HepG2 (cell line): ENCODE measurements around the gene AQP7. TPM values are rescaled to one million over a fixed set of nuclear protein-coding genes. Genes with fewer than 3 reads are reported as not detected.
"Not testable (repeated sequence)": the region's sequence is repeated elsewhere in the genome, so short reads cannot be mapped to it uniquely, and the experiment has no call there.

Experiments used
- ATAC-seq: fragments of 200-7000 bp; cut with Tn5 transposase; 3 replicates; pipeline ENCODE4 v1.9.1; 2020; ENCODE audit warnings: mild to moderate bottlenecking, moderate library complexity
- BruUV-seq: library from RNA; stranded (reverse); fragments of 400-500 nt; replicated peaks from 2 replicates; lab custom pipeline; 2021; lab: Mats Ljungman, UMichigan
- CTCF ChIA-PET: fragments of 300-600 bp; formaldehyde crosslinking; extraction: SDS; loops from one replicate; lab custom pipeline; 2021; ENCODE audit warnings: low total read pairs, inconsistent platforms, low intra/inter-chr PET ratio; lab: Yijun Ruan, JAX
- POLR2A ChIA-PET: fragments of 350-600 bp; sonication (Branson Sonifier 250); formaldehyde crosslinking; loops from one replicate; lab custom pipeline; 2020; ENCODE audit warnings: antibody characterized with exemption, inconsistent platforms; lab: Yijun Ruan, JAX
- DNase-seq: peaks from one replicate; pipeline ENCODE4 v3.0.0-alpha.2; 2015; ENCODE audit warnings: low spot score
- FAIRE-seq: peaks from 3 replicates; lab custom pipeline; 2011; peaks lifted over from hg19 to GRCh38; lab: Jason Lieb, UNC
- H2AFZ ChIP-seq: one replicate; pipeline ENCODE4 v1.6.1; 2011; ENCODE audit warnings: low read length, inconsistent platforms
- H3K27ac ChIP-seq: fragments of 300-600 bp; 3 replicates; pipeline ENCODE4 v1.8.0; 2011; ENCODE audit warnings: mixed run types, mild to moderate bottlenecking, mixed read lengths, low read length, inconsistent platforms; ENCODE audit not compliant: insufficient read depth; ENCODE audit errors: extremely low read length
- H3K27me3 ChIP-seq, 2 experiments: fragments of 200-600 bp in 1 of 2; 2 replicates in 1 of 2; 3 replicates in 1 of 2; pipeline versions ENCODE4 v1.6.0 to v1.8.0; 2011; ENCODE audit warnings: low read length in 2 of 2, mild to moderate bottlenecking in 2 of 2, moderate library complexity in 2 of 2, inconsistent platforms in 1 of 2; ENCODE audit not compliant: insufficient read depth in 2 of 2, control insufficient read depth in 1 of 2
- H3K36me3 ChIP-seq, 2 experiments: fragments of 200-600 bp in 1 of 2; replicated peaks in 1 of 2; 2 replicates in 1 of 2; 3 replicates in 1 of 2; pipeline versions ENCODE4 v1.5.1 to v1.8.0; 2011; ENCODE audit warnings: low read length in 2 of 2, inconsistent platforms in 1 of 2; ENCODE audit not compliant: insufficient read depth in 2 of 2, control insufficient read depth in 1 of 2
- H3K4me1 ChIP-seq: 2 replicates; pipeline ENCODE4 v1.5.1; 2012; ENCODE audit warnings: low read length, inconsistent platforms; ENCODE audit not compliant: insufficient read depth
- H3K4me2 ChIP-seq: 2 replicates; pipeline ENCODE4 v1.6.0; 2011; ENCODE audit warnings: low read depth, low read length, inconsistent platforms
- H3K4me3 ChIP-seq, 3 experiments: fragments of 200-600 bp in 1 of 3; sonication (generic), shearing (Covaris generic) in 1 of 3; replicated peaks in 1 of 3; 2 replicates each; pipeline ENCODE4 v1.5.1; 2011 to 2016; ENCODE audit warnings: low read length in 3 of 3, inconsistent platforms in 2 of 3, low read depth in 2 of 3, mild to moderate bottlenecking in 2 of 3, control low read depth in 1 of 3, mixed read lengths in 1 of 3; ENCODE audit not compliant: insufficient read depth in 1 of 3
- H3K79me2 ChIP-seq: one replicate; pipeline ENCODE4 v1.6.1; 2011; ENCODE audit warnings: low read length, inconsistent platforms; ENCODE audit not compliant: insufficient read depth
- H3K9ac ChIP-seq: 2 replicates; pipeline ENCODE4 v1.6.0; 2011; ENCODE audit warnings: mild to moderate bottlenecking, low read depth, low read length, inconsistent platforms; ENCODE audit not compliant: insufficient read depth
- H3K9me3 ChIP-seq: 2 replicates; pipeline ENCODE4 v1.5.1; 2012; ENCODE audit warnings: mild to moderate bottlenecking, low read length
- H4K20me1 ChIP-seq: 2 replicates; pipeline ENCODE4 v1.6.0; 2011; ENCODE audit warnings: inconsistent platforms, mild to moderate bottlenecking, low read length, moderate library complexity; ENCODE audit not compliant: insufficient read depth
- HNF4A ChIP-seq: sonication (generic); formaldehyde crosslinking; IDR thresholded peaks from 2 replicates; pipeline ENCODE4 v1.4.0; 2020; ENCODE audit warnings: missing genetic modification reagents
- WGBS: methylation state at CpG from one replicate; pipeline ENCODE4 v1.1.6; 2017; ENCODE audit warnings: low lambda C conversion rate; 5-methylcytosine and 5-hydroxymethylcytosine counted together
- in situ Hi-C: cut with HindIII; loops from 2 replicates; pipeline ENCODE4 v1.10.0; 2017; ENCODE audit warnings: low pct_unique_long_range_greater_than_20kb; ENCODE audit not compliant: extremely low pct_ligation_motif_present
- intact Hi-C: fragments of 100-400 bp; cut with micrococcal nuclease; formaldehyde crosslinking; loops from one replicate; pipeline ENCODE4 v1.10.0; 2022; ENCODE audit not compliant: unreplicated experiment
- polyA plus RNA-seq, 8 experiments: library from polyadenylated mRNA; depleted of rRNA in 3 of 8; stranded (reverse) in 7 of 8; unstranded in 1 of 8; fragments of >200 nt; fragmentation: Illumina TruSeq in 4 of 8; extraction: Trizol in 4 of 8; gene quantifications; 2 replicates each; pipeline versions ENCODE4 v1.2.1 to v1.2.3, GENCODE V29; 2011 to 2016; ENCODE audit warnings: low read depth in 4 of 8, missing spikeins in 1 of 8, mixed read lengths in 1 of 8; ENCODE audit not compliant: insufficient read depth in 1 of 8
- total RNA-seq, 5 experiments: library from RNA; depleted of rRNA; stranded (reverse); fragments of >200 nt; fragmentation: Illumina TruSeq; extraction: Trizol; gene quantifications; 2 replicates each; pipeline ENCODE4 v1.2.3, GENCODE V29; 2016; ENCODE audit warnings: low read depth in 1 of 5
- TF ChIP-seq, protein P1 (sequence below): sonication (generic); formaldehyde crosslinking; IDR thresholded peaks from 2 replicates; pipeline ENCODE4 v1.5.0; 2020; ENCODE audit warnings: missing genetic modification reagents, mild to moderate bottlenecking, borderline replicate concordance
- TF ChIP-seq, protein P2 (sequence below): sonication (generic); formaldehyde crosslinking; IDR thresholded peaks from 2 replicates; pipeline ENCODE4 v1.9.0; 2022; ENCODE audit warnings: missing genetic modification reagents, mild to moderate bottlenecking, borderline replicate concordance
- TF ChIP-seq, protein P3 (sequence below): sonication (generic); formaldehyde crosslinking; IDR thresholded peaks from 2 replicates; pipeline ENCODE4 v1.4.0; 2020; ENCODE audit warnings: mild to moderate bottlenecking, missing genetic modification reagents
- TF ChIP-seq, protein P4 (sequence below): sonication (generic); formaldehyde crosslinking; IDR thresholded peaks from 2 replicates; pipeline ENCODE4 v1.5.0; 2020; ENCODE audit warnings: missing genetic modification reagents, mild to moderate bottlenecking, borderline replicate concordance

Gene AQP7
- total and polyA plus RNA-seq, 2 of the 13 experiments (the other 11 are each of a cell fraction or from before 2014, with no cell fraction given) = 1.9 to 2.1 TPM

DNA sequence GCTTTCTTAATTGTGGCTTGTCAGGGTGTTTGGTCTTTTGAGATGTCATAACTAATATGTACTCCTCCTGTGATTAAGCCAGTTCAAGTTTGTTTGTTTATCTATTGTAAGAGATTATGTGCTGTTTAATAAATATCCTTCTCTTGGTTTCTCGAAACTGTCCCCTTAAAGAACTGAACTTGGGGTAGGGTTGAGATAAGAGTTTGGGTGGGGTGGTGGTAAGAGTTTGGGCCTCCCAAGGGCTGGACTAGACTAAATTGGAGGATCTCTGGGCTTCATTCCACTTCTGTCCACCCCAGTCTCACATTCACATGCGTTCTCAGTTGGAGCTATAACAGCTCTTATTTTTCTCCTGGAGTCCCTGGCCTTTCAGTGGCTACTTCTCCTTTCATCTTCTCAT is 38.2 kb downstream of the AQP7 start (continued):
- TF ChIP-seq, protein P1, sequence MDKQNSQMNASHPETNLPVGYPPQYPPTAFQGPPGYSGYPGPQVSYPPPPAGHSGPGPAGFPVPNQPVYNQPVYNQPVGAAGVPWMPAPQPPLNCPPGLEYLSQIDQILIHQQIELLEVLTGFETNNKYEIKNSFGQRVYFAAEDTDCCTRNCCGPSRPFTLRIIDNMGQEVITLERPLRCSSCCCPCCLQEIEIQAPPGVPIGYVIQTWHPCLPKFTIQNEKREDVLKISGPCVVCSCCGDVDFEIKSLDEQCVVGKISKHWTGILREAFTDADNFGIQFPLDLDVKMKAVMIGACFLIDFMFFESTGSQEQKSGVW (CRISPR knock-in tag) = no peak
- TF ChIP-seq HNF4A (CRISPR knock-in tag) = no peak
- TF ChIP-seq, protein P2, sequence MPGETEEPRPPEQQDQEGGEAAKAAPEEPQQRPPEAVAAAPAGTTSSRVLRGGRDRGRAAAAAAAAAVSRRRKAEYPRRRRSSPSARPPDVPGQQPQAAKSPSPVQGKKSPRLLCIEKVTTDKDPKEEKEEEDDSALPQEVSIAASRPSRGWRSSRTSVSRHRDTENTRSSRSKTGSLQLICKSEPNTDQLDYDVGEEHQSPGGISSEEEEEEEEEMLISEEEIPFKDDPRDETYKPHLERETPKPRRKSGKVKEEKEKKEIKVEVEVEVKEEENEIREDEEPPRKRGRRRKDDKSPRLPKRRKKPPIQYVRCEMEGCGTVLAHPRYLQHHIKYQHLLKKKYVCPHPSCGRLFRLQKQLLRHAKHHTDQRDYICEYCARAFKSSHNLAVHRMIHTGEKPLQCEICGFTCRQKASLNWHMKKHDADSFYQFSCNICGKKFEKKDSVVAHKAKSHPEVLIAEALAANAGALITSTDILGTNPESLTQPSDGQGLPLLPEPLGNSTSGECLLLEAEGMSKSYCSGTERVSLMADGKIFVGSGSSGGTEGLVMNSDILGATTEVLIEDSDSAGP (CRISPR knock-in tag) = no peak
- TF ChIP-seq, protein P3, sequence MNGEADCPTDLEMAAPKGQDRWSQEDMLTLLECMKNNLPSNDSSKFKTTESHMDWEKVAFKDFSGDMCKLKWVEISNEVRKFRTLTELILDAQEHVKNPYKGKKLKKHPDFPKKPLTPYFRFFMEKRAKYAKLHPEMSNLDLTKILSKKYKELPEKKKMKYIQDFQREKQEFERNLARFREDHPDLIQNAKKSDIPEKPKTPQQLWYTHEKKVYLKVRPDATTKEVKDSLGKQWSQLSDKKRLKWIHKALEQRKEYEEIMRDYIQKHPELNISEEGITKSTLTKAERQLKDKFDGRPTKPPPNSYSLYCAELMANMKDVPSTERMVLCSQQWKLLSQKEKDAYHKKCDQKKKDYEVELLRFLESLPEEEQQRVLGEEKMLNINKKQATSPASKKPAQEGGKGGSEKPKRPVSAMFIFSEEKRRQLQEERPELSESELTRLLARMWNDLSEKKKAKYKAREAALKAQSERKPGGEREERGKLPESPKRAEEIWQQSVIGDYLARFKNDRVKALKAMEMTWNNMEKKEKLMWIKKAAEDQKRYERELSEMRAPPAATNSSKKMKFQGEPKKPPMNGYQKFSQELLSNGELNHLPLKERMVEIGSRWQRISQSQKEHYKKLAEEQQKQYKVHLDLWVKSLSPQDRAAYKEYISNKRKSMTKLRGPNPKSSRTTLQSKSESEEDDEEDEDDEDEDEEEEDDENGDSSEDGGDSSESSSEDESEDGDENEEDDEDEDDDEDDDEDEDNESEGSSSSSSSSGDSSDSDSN (CRISPR knock-in tag) = no peak
- TF ChIP-seq, protein P4, sequence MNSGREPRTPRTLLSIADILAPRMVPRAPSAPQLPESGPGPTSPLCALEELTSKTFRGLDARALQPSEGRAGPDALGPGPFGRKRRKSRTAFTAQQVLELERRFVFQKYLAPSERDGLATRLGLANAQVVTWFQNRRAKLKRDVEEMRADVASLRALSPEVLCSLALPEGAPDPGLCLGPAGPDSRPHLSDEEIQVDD = no peak

DNA sequence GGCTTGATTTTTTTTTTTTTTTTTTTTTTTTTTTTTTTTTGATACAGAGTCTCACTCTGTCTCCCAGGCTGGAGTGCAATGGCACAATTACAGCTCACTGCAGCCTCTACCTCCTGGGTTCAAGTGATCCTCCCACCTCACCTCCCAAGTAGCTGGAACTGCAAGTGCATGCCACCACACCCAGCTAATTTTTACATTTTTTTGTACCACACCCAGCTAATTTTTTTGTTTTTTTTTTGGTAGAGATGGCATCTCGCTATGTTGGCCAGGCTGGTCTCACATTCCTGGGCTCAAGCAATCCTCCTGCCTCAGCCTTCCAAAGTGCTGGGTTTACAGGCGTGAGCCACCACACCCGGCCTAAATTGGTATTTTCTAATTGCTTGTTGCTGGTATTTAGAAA is 43.7 kb downstream of the AQP7 start:
- H3K4me2 ChIP-seq, H3K4me3 ChIP-seq, FAIRE-seq, H3K27me3 ChIP-seq, DNase-seq, H4K20me1 ChIP-seq, POLR2A ChIA-PET, H3K79me2 ChIP-seq, ATAC-seq, H3K9me3 ChIP-seq, BruUV-seq, H2AFZ ChIP-seq, in situ Hi-C loops, intact Hi-C loops, H3K36me3 ChIP-seq, H3K4me1 ChIP-seq, CTCF ChIA-PET, H3K9ac ChIP-seq, H3K27ac ChIP-seq: not testable (repeated sequence)
- WGBS = 96% methylated on average over 3 of the region's 3 CpGs
